ENCODE results near the gene SNRK.

The SNRK gene

DNA sequence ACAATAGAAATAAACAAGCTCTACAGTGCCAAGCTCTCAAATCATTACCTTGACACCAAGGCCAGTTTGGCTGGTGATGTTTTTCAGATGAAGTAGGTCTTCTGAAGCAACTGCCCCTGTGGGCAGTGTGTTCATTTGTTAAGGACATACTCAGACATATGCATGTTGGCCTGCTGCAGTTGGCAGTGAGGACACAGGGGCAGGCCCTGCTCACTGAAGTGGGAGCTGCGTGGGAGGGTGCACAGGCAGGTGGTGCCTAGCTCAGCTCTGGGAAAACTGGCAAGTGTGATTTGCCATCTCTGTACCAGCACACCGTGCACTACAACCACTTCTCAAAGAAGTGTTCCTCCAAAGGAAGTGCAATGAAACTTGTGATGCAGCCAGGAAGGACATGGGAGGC, 28.5 kb upstream of the SNRK start:
- Histone ChIP-seq H2AFZ (no peak overlapping the region), H3K9me3 (ENCODE audit: control insufficient read depth, low read length) (no peaks in the 10 kb centered on the region), H3K9ac (no peak overlapping the region), H3K4me1 (no peaks in the 10 kb centered on the region), H3K4me2 (ENCODE audit: low read length) (no peak overlapping the region), H3K27me3 (ENCODE audit: control insufficient read depth, insufficient read depth, low read length) (no peaks in the 10 kb centered on the region), H3K79me2 (no peaks in the 10 kb centered on the region), H3K27ac (no peak overlapping the region), H3K4me3 (ENCODE audit: low read depth, low read length) (no peak overlapping the region), H3K36me3 (ENCODE audit: control insufficient read depth, insufficient read depth, low read length) (no peaks in the 10 kb centered on the region)
- TF ChIP-seq, protein P1, sequence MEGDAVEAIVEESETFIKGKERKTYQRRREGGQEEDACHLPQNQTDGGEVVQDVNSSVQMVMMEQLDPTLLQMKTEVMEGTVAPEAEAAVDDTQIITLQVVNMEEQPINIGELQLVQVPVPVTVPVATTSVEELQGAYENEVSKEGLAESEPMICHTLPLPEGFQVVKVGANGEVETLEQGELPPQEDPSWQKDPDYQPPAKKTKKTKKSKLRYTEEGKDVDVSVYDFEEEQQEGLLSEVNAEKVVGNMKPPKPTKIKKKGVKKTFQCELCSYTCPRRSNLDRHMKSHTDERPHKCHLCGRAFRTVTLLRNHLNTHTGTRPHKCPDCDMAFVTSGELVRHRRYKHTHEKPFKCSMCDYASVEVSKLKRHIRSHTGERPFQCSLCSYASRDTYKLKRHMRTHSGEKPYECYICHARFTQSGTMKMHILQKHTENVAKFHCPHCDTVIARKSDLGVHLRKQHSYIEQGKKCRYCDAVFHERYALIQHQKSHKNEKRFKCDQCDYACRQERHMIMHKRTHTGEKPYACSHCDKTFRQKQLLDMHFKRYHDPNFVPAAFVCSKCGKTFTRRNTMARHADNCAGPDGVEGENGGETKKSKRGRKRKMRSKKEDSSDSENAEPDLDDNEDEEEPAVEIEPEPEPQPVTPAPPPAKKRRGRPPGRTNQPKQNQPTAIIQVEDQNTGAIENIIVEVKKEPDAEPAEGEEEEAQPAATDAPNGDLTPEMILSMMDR (IDR thresholded peaks at IDR 0.05), result no peak

DNA sequence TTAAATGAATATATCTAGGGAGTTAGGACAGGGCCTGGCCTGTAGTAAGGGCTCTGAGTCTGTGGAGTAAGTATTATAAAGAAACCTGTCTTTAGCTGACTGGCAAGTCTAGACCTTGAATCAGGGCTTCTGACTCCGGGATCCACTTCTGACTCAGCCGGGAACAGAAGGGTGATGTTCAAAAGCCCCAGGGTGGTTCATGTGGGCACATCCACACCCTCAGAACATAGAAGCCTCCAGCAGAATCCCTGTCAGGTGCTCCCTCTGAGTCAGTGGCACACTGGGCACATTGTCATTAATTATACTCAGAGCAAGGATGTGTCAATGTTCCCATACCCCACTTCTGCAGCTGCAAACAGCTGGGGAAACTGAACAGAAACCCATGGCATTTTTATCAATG, 26.7 kb upstream of the SNRK start:
- Histone ChIP-seq H3K79me2 (no peaks in the 10 kb centered on the region), H3K4me3 (ENCODE audit: low read depth, low read length) (no peak overlapping the region), H2AFZ (no peak overlapping the region), H3K27me3 (ENCODE audit: control insufficient read depth, insufficient read depth, low read length) (no peaks in the 10 kb centered on the region), H3K9ac (no peak overlapping the region), H3K36me3 (ENCODE audit: control insufficient read depth, insufficient read depth, low read length) (no peaks in the 10 kb centered on the region), H3K4me2 (ENCODE audit: low read length) (no peak overlapping the region), H3K4me1 (no peaks in the 10 kb centered on the region), H3K9me3 (ENCODE audit: control insufficient read depth, low read length) (no peaks in the 10 kb centered on the region), H3K27ac (no peak overlapping the region)
- TF ChIP-seq, protein P1 (IDR thresholded peaks at IDR 0.05), result no peak

DNA sequence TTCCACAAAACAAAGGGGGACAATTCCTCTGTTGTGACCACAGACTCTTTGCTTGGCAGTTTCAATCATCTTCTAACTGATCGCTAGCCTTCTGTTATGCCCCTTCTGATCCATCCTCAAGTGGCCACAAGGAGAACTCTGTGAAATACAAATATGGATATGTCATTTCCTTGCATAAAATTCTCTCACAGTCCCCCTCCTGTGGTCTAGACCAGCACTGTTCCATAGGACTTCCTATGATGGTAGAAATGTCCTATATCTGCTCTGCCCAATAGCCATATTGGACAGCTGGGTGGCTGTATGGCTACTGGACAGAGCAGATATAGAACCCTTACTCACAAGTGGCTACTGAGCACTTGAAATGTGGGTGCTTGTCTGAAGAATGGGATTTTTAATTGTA, 25.9 kb upstream of the SNRK start:
- Histone ChIP-seq H3K4me1 (no peaks in the 10 kb centered on the region), H3K9me3 (ENCODE audit: control insufficient read depth, low read length) (no peaks in the 10 kb centered on the region), H3K4me2 (ENCODE audit: low read length) (no peak overlapping the region), H3K9ac (no peak overlapping the region), H3K36me3 (ENCODE audit: control insufficient read depth, insufficient read depth, low read length) (no peaks in the 10 kb centered on the region), H3K27me3 (ENCODE audit: control insufficient read depth, insufficient read depth, low read length) (no peaks in the 10 kb centered on the region), H2AFZ (no peak overlapping the region), H3K79me2 (no peaks in the 10 kb centered on the region), H3K4me3 (ENCODE audit: low read depth, low read length) (no peak overlapping the region), H3K27ac (no peak overlapping the region)
- TF ChIP-seq, protein P1 (IDR thresholded peaks at IDR 0.05), result no peak

DNA sequence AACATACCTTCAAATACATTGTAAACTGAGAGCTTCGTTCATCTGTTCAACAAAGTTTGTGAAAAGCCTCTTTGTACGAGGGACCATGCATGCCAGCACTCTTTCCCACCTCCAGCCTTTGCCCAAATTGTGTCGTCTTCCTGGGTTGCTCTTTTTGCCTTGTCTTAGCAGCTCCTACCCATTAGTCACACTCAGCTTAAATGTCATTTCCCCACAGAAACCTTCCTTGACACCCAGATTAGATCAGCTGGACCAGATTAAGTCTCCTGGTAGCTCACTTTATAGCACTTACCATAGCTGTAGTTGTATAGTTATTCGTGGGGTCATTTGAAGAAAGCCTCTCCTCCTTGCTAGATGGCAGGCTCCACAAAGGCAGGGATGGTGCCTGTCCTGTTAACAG, 24.1 kb upstream of the SNRK start:
- no peaks in the 10 kb centered on the region for H3K79me2 ChIP-seq
- no peak overlapping the region for H3K9ac ChIP-seq
- no peaks in the 10 kb centered on the region for H3K36me3 ChIP-seq (ENCODE audit: control insufficient read depth, insufficient read depth, low read length)
- H3K27ac ChIP-seq, result no peak overlapping the region
- no peak overlapping the region for H3K4me2 ChIP-seq (ENCODE audit: low read length)
- no peaks in the 10 kb centered on the region for H3K9me3 ChIP-seq (ENCODE audit: control insufficient read depth, low read length)
- H3K4me3 ChIP-seq (ENCODE audit: low read depth, low read length), result no peak overlapping the region
- TF ChIP-seq, protein P1 (IDR thresholded peaks at IDR 0.05), result no peak
- H3K4me1 ChIP-seq, result no peaks in the 10 kb centered on the region
- no peak overlapping the region for H2AFZ ChIP-seq
- H3K27me3 ChIP-seq (ENCODE audit: control insufficient read depth, insufficient read depth, low read length), result no peaks in the 10 kb centered on the region

DNA sequence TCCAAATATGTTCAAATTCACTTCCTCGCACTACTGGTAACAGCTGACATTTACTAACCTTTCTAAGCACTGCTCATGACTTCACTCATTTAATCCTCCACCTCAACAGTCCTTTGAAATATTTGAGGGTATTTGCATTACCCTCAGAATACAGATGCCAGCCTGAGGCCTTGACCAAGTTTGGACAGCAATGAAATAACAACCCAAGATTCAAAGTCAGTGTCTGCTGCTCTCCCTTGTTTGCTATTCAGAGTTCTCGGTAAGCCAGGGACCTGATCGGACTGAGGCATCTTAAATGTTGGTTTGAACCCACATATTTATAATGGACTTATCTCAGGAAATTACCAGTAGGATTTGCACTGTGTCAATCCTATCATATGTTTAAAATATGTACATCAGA, 19.9 kb upstream of the SNRK start:
- Histone ChIP-seq H3K4me2 (ENCODE audit: low read length) (no peak overlapping the region), H3K4me1 (no peaks in the 10 kb centered on the region), H3K27me3 (ENCODE audit: control insufficient read depth, insufficient read depth, low read length) (no peaks in the 10 kb centered on the region), H3K27ac (no peak overlapping the region), H3K9me3 (ENCODE audit: control insufficient read depth, low read length) (no peaks in the 10 kb centered on the region), H3K36me3 (ENCODE audit: control insufficient read depth, insufficient read depth, low read length) (no peaks in the 10 kb centered on the region), H3K4me3 (ENCODE audit: low read depth, low read length) (no peak overlapping the region), H2AFZ (no peak overlapping the region), H3K9ac (no peak overlapping the region), H3K79me2 (no peaks in the 10 kb centered on the region)
- TF ChIP-seq, protein P1 (IDR thresholded peaks at IDR 0.05), result no peak

All from parathyroid adenoma (tissue), 2 donors.